Gastroesophageal sphincter (tissue), 3 donors: ENCODE results near the gene STX1B.

Experiments used
- CTCF ChIP-seq, 4 experiments: fragments of 200-600 bp in 2 of 4; fragments of 450-650 bp in 2 of 4; sonication (generic) in 1 of 4; IDR thresholded peaks; one replicate each; pipeline ENCODE4 v1.5.1; 2017 to 2019; ENCODE audit warnings: antibody characterized with exemption in 4 of 4, mild to moderate bottlenecking in 2 of 4, moderate library complexity in 2 of 4
- EP300 ChIP-seq: sonication (generic); formaldehyde crosslinking; IDR thresholded peaks from one replicate; pipeline ENCODE4 v1.6.1; 2017; ENCODE audit warnings: antibody characterized with exemption, mild to moderate bottlenecking
- POLR2A ChIP-seq, 2 donors: fragments of 450-650 bp; IDR thresholded peaks; one replicate each; pipeline ENCODE4 v1.6.1; 2017; ENCODE audit warnings: antibody characterized with exemption in 2 of 2, mild to moderate bottlenecking in 2 of 2, moderate library complexity in 1 of 2
- POLR2AphosphoS5 ChIP-seq: sonication (generic); formaldehyde crosslinking; IDR thresholded peaks from one replicate; pipeline ENCODE4 v1.6.1; 2017; ENCODE audit warnings: antibody characterized with exemption

GRCh38 chr16:31043352-31043751 is 32.9 kb upstream of the STX1B start:
- TF ChIP-seq CTCF (IDR thresholded peaks at IDR 0.05) (no peak), POLR2AphosphoS5 (no peak), EP300 (no peak), POLR2A (IDR thresholded peaks at IDR 0.05) (no peak)
